ENCODE data around the gene ABCA1. TPM values are rescaled to one million over a fixed set of nuclear protein-coding genes. Genes with fewer than 3 reads are reported as not detected.
A peak's percentile ranks its signal among the peaks of the same experiment; 100 is the strongest.

Gene ABCA1
- total RNA-seq, 2 donors from 2014 or later: 7.9 to 19.2 TPM

GRCh38 chr9:104864675-104865104 is 63.3 kb downstream of the ABCA1 start:
- H3K27ac ChIP-seq: no peak overlapping the region

GRCh38 chr9:104863180-104863883 is 64.6 kb downstream of the ABCA1 start:
- Histone ChIP-seq H3K4me1 (peaks cover 0 to 26% of the 10 kb centered on the region in 2 donors), H3K27ac (no peak overlapping the region), H3K27me3 (no peaks in the 10 kb centered on the region), H3K4me3 (no peak overlapping the region), H3K9me3 (no peaks in the 10 kb centered on the region), H3K36me3 (peaks cover 14% of the 10 kb centered on the region)
- TF ChIP-seq CTCF (IDR thresholded peaks at IDR 0.05): peak; percentile 63 to 80
- DNase-seq (ENCODE audit: low spot score): no peak

More at GRCh38 chr9:104864675-104865104, 63.3 kb downstream of the ABCA1 start:
- H3K27me3 ChIP-seq: no peaks in the 10 kb centered on the region
- no peak for DNase-seq (ENCODE audit: low spot score)
- H3K4me1 ChIP-seq: peaks cover 0 to 35% of the 10 kb centered on the region in 2 donors
- H3K36me3 ChIP-seq: peaks cover 14% of the 10 kb centered on the region
- no peak for TF ChIP-seq CTCF (IDR thresholded peaks at IDR 0.05)
- H3K4me3 ChIP-seq: no peak overlapping the region
- no peaks in the 10 kb centered on the region for H3K9me3 ChIP-seq

GRCh38 chr9:104861397-104861796 is 66.6 kb downstream of the ABCA1 start:
- peaks cover 0 to 23% of the 10 kb centered on the region in 2 donors for H3K4me1 ChIP-seq

GRCh38 chr9:104860263-104860662 is 67.7 kb downstream of the ABCA1 start:
- peaks cover 0 to 23% of the 10 kb centered on the region in 2 donors for H3K4me1 ChIP-seq
- no peaks in the 10 kb centered on the region for H3K27me3 ChIP-seq
- peaks cover 20% of the 10 kb centered on the region for H3K36me3 ChIP-seq
- no peaks in the 10 kb centered on the region for H3K9me3 ChIP-seq
- peak overlapping the region in 1 of 2 donors; percentile 1 for H3K27ac ChIP-seq
- TF ChIP-seq CTCF (IDR thresholded peaks at IDR 0.05): no peak
- DNase-seq (ENCODE audit: low spot score): no peak
- no peak overlapping the region for H3K4me3 ChIP-seq

More at GRCh38 chr9:104861397-104861796, 66.6 kb downstream of the ABCA1 start:
- no peak for TF ChIP-seq CTCF (IDR thresholded peaks at IDR 0.05)
- H3K27ac ChIP-seq: peak overlapping the region in 1 of 2 donors; percentile 1
- peaks cover 16% of the 10 kb centered on the region for H3K36me3 ChIP-seq
- H3K9me3 ChIP-seq: no peaks in the 10 kb centered on the region
- H3K4me3 ChIP-seq: no peak overlapping the region
- no peak for DNase-seq (ENCODE audit: low spot score)
- H3K27me3 ChIP-seq: no peaks in the 10 kb centered on the region

- H3K27ac ChIP-seq: peak overlapping the region in 1 of 2 donors; percentile 7
- no peak for TF ChIP-seq CTCF (IDR thresholded peaks at IDR 0.05)
- no peaks in the 10 kb centered on the region for H3K27me3 ChIP-seq
- no peak overlapping the region for H3K4me3 ChIP-seq
- DNase-seq (ENCODE audit: low spot score): no peak
- no peaks in the 10 kb centered on the region for H3K9me3 ChIP-seq
- H3K36me3 ChIP-seq: peaks cover 20% of the 10 kb centered on the region
- peaks cover 0 to 16% of the 10 kb centered on the region in 2 donors for H3K4me1 ChIP-seq
These were observed 69.1 kb downstream of the ABCA1 start for GRCh38 chr9:104858846-104859245.
